H1 (cell line): ENCODE data around the gene PDIA2. TPM values are rescaled to one million over a fixed set of nuclear protein-coding genes. Genes with fewer than 3 reads are reported as not detected.

ENCODE experiments used
- CTCF ChIA-PET: fragments of 300-600 bp; sonication (Branson Sonifier 250); formaldehyde crosslinking; loops from one replicate; lab custom pipeline; 2021; ENCODE audit not compliant: partially characterized antibody; lab: Charles Lee
- POLR2A ChIA-PET: fragments of 300-600 bp; sonication (Branson Sonifier 250); formaldehyde crosslinking; loops from one replicate; lab custom pipeline; 2021; ENCODE audit warnings: inconsistent platforms; ENCODE audit not compliant: partially characterized antibody; lab: Charles Lee
- DNase-seq, 2 experiments: peaks; one replicate each; pipeline versions ENCODE4 v3.0.0 to v3.0.0-alpha.2; 2010 to 2022; ENCODE audit warnings: low spot score in 2 of 2, low read depth in 1 of 2, mixed read lengths in 1 of 2
- FAIRE-seq: peaks from 2 replicates; lab custom pipeline; 2011; peaks lifted over from hg19 to GRCh38; lab: Jason Lieb, UNC
- H2AFZ ChIP-seq: 2 replicates; pipeline ENCODE4 v1.8.1; 2012; ENCODE audit warnings: low read length, inconsistent platforms
- H2AK5ac ChIP-seq: 2 replicates; pipeline ENCODE4 v1.6.1; 2013; ENCODE audit warnings: low read depth, low read length
- H2BK120ac ChIP-seq: replicated peaks from 2 replicates; pipeline ENCODE3; 2013; ENCODE audit warnings: low read depth, low read length, inconsistent platforms
- H2BK12ac ChIP-seq: 2 replicates; pipeline ENCODE4 v1.6.1; 2013; ENCODE audit warnings: low read depth, low read length
- H2BK15ac ChIP-seq: 2 replicates; pipeline ENCODE4 v1.6.1; 2013; ENCODE audit warnings: low read length
- H2BK20ac ChIP-seq: 2 replicates; pipeline ENCODE4 v1.6.1; 2013; ENCODE audit warnings: low read length
- H2BK5ac ChIP-seq: 2 replicates; pipeline ENCODE4 v1.6.1; 2013; ENCODE audit warnings: low read depth, low read length
- H3K14ac ChIP-seq: 2 replicates; pipeline ENCODE4 v1.6.1; 2013; ENCODE audit warnings: inconsistent platforms; ENCODE audit not compliant: insufficient read length
- H3K18ac ChIP-seq: 2 replicates; pipeline ENCODE4 v1.6.1; 2013; ENCODE audit warnings: low read length; ENCODE audit errors: extremely low read depth
- H3K23ac ChIP-seq: 2 replicates; pipeline ENCODE4 v1.6.1; 2013; ENCODE audit warnings: inconsistent platforms; ENCODE audit not compliant: insufficient read length
- H3K23me2 ChIP-seq: 2 replicates; pipeline ENCODE4 v1.6.1; 2013; ENCODE audit warnings: low read depth, low read length
- H3K27ac ChIP-seq: 2 replicates; pipeline ENCODE4 v1.6.1; 2011; ENCODE audit warnings: low read depth, low read length, inconsistent platforms
- H3K27me3 ChIP-seq, 4 experiments: replicated peaks in 1 of 4; 1 replicate in 1 of 4; 2 replicates in 3 of 4; pipeline versions ENCODE4 v1.6.1 to v1.8.1; 2011 to 2013; ENCODE audit warnings: low read length in 3 of 4, mild to moderate bottlenecking in 3 of 4, inconsistent platforms in 2 of 4, mixed read lengths in 2 of 4, moderate library complexity in 1 of 4; ENCODE audit not compliant: control insufficient read depth in 3 of 4, insufficient read depth in 3 of 4; ENCODE audit errors: extremely low read depth in 1 of 4
- H3K36me3 ChIP-seq, 4 experiments: 2 replicates each; pipeline versions ENCODE4 v1.6.1 to v1.8.1; 2011 to 2013; ENCODE audit warnings: mild to moderate bottlenecking in 4 of 4, low read length in 3 of 4, moderate library complexity in 2 of 4, control low read depth in 1 of 4, inconsistent platforms in 1 of 4; ENCODE audit not compliant: insufficient read depth in 4 of 4, control insufficient read depth in 2 of 4
- H3K4ac ChIP-seq: replicated peaks from 2 replicates; pipeline ENCODE3; 2013; ENCODE audit warnings: low read length, low read depth, mixed read lengths, inconsistent platforms; ENCODE audit not compliant: insufficient read length
- H3K4me1 ChIP-seq, 4 experiments: replicated peaks in 1 of 4; 1 replicate in 1 of 4; 2 replicates in 3 of 4; pipeline versions ENCODE4 v1.6.1 to v1.8.1; 2011 to 2013; ENCODE audit warnings: low read length in 3 of 4, inconsistent platforms in 2 of 4, mixed read lengths in 1 of 4; ENCODE audit not compliant: insufficient read depth in 4 of 4, control insufficient read depth in 3 of 4
- H3K4me2 ChIP-seq, 2 experiments: 2 replicates each; pipeline versions ENCODE4 v1.6.1 to v1.8.1; 2011 to 2013; ENCODE audit warnings: low read depth in 2 of 2, low read length in 2 of 2, control low read depth in 1 of 2, inconsistent platforms in 1 of 2, mild to moderate bottlenecking in 1 of 2; ENCODE audit not compliant: insufficient read depth in 1 of 2
- H3K4me3 ChIP-seq, 4 experiments: fragments of 200-600, 300-600 bp in 1 of 4; sonication (generic), shearing (Covaris generic), sonication (Bioruptor Twin) in 1 of 4; 2 replicates each; pipeline versions ENCODE4 v1.5.1 to v1.8.1; 2011 to 2016; ENCODE audit warnings: low read length in 4 of 4, low read depth in 3 of 4, control low read depth in 2 of 4, inconsistent platforms in 2 of 4, mild to moderate bottlenecking in 2 of 4, mixed read lengths in 1 of 4, moderate library complexity in 1 of 4; ENCODE audit not compliant: insufficient read depth in 2 of 4; ENCODE audit errors: extremely low read depth in 1 of 4
- H3K56ac ChIP-seq: replicated peaks from 2 replicates; pipeline ENCODE3; 2013; ENCODE audit warnings: low read depth, mild to moderate bottlenecking, mixed read lengths, low read length, inconsistent platforms; ENCODE audit not compliant: insufficient read length
- H3K79me1 ChIP-seq: 2 replicates; pipeline ENCODE4 v1.6.1; 2013; ENCODE audit warnings: low read depth, low read length, control low read depth
- H3K79me2 ChIP-seq, 2 experiments: 2 replicates each; pipeline versions ENCODE4 v1.6.1 to v1.8.1; 2012 to 2013; ENCODE audit warnings: low read length in 2 of 2, mild to moderate bottlenecking in 2 of 2, inconsistent platforms in 1 of 2; ENCODE audit not compliant: insufficient read depth in 2 of 2, control insufficient read depth in 1 of 2
- H3K9ac ChIP-seq, 4 experiments: replicated peaks in 1 of 4; 1 replicate in 1 of 4; 2 replicates in 3 of 4; pipeline versions ENCODE4 v1.6.1 to v1.8.1; 2011 to 2013; ENCODE audit warnings: low read depth in 3 of 4, low read length in 3 of 4, control low read depth in 2 of 4, mild to moderate bottlenecking in 2 of 4, moderate library complexity in 2 of 4, inconsistent platforms in 1 of 4; ENCODE audit errors: extremely low read depth in 1 of 4
- H3K9me3 ChIP-seq, 2 experiments: 2 replicates each; pipeline versions ENCODE4 v1.6.1 to v1.8.1; 2012 to 2013; ENCODE audit warnings: mild to moderate bottlenecking in 2 of 2, moderate library complexity in 2 of 2, control low read depth in 1 of 2, inconsistent platforms in 1 of 2, low read depth in 1 of 2, low read length in 1 of 2, mixed read lengths in 1 of 2; ENCODE audit not compliant: insufficient read depth in 2 of 2
- H4K20me1 ChIP-seq, 2 experiments: replicated peaks in 1 of 2; 2 replicates each; pipeline versions ENCODE3 to v1.8.1; 2011 to 2013; ENCODE audit warnings: inconsistent platforms in 2 of 2, low read length in 2 of 2, mild to moderate bottlenecking in 1 of 2; ENCODE audit not compliant: insufficient read depth in 2 of 2, control insufficient read depth in 1 of 2
- H4K5ac ChIP-seq: 2 replicates; pipeline ENCODE4 v1.6.1; 2013; ENCODE audit warnings: low read length, low read depth, mixed read lengths, inconsistent platforms; ENCODE audit not compliant: insufficient read length
- H4K8ac ChIP-seq: 2 replicates; pipeline ENCODE4 v1.8.0; 2013; ENCODE audit warnings: mild to moderate bottlenecking, moderate library complexity, low read length, inconsistent platforms; ENCODE audit not compliant: insufficient read depth; ENCODE audit errors: extremely low read depth
- H4K91ac ChIP-seq: replicated peaks from 2 replicates; pipeline ENCODE3; 2013; ENCODE audit warnings: low read length, mixed read lengths, inconsistent platforms; ENCODE audit not compliant: insufficient read length
- POLR2A ChIP-seq, 2 experiments: IDR thresholded peaks; 1 replicate in 1 of 2; 2 replicates in 1 of 2; pipeline ENCODE4 v1.6.1; 2011; ENCODE audit warnings: low read depth in 2 of 2, low read length in 2 of 2, mild to moderate bottlenecking in 2 of 2; ENCODE audit errors: control extremely low read depth in 1 of 2
- WGBS, 2 experiments: shearing (Covaris generic) in 1 of 2; methylation state at CpG; one replicate each; pipeline versions ENCODE4 v1.1.6 to v1.1.7; 2013 to 2015; ENCODE audit warnings: low lambda C conversion rate in 2 of 2, mixed read lengths in 2 of 2, inconsistent platforms in 1 of 2, low coverage in 1 of 2, missing lambda C conversion rate in 1 of 2; ENCODE audit not compliant: insufficient replicate concordance in 2 of 2, insufficient coverage in 1 of 2, insufficient read length in 1 of 2; ENCODE audit errors: extremely low coverage in 1 of 2, missing lambda C conversion rate in 1 of 2; 5-methylcytosine and 5-hydroxymethylcytosine counted together
- polyA plus RNA-seq, 7 experiments: library from polyadenylated mRNA; depleted of rRNA in 3 of 7; stranded (reverse) in 5 of 7; unstranded in 2 of 7; fragments of >200 nt in 5 of 7; fragments of 200-250 nt in 2 of 7; gene quantifications; 1 replicate in 5 of 7; 2 replicates in 1 of 7; 4 replicates in 1 of 7; pipeline versions ENCODE4 v1.2.1 to v1.2.3, GENCODE V29; 2011 to 2013; ENCODE audit warnings: missing spikeins in 2 of 7, mixed read lengths in 2 of 7
- total RNA-seq: library from RNA; stranded (reverse); fragmentation: NEBNext Ultra II Directional; extraction: Animal tissue kit (Norgen Biotek cat#: 25700); gene quantifications from 2 replicates; pipeline ENCODE4 v1.2.1, GENCODE V29; 2021

The PDIA2 gene
- total and polyA plus RNA-seq, 2 of the 8 experiments (the other 6 are each of a cell fraction or from before 2014, with no cell fraction given) = 0.34 to 0.50 TPM

DNA sequence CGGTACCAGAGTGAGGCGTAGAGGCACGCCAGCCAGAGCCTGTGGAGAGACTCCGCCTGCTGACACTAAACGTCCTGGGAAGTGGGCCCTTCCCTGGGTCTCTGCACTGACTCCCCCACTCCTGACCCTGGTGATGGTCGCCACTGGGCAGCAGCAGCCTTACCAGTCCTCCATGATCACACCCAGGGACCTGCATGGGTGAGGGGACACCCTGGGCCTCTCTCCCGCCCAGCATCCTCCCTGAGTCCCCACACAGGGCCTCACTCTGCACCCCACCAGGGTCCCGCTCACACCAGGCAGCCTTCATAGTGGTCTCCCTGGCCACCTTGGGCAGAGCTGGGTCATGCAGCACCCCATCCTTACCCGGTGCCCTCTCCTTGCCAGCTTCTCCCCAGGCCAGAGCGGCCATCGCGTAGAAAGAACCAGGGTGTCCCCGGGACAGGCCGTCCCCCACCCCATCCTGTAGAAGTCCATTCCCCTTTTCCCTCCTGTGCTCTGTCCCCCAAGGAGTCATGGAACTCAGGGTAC is 17.9 kb upstream of the PDIA2 start:
- Histone ChIP-seq H3K4ac (no peak overlapping the region), H3K56ac (no peak overlapping the region), H3K18ac (no peak overlapping the region), H3K27ac (no peak overlapping the region; the same call in 1 of the 2 replicates), H3K79me1 (no peaks in the 10 kb centered on the region), H4K8ac (no peak overlapping the region), H4K91ac (no peak overlapping the region), H3K27me3 (no peaks in the 10 kb centered on the region), H2BK5ac (peak overlapping the region; percentile 35; the same call in 1 of the 2 replicates), H2BK12ac (no peak overlapping the region), H3K9me3 (no peaks in the 10 kb centered on the region), H3K23ac (no peak overlapping the region), H3K79me2 (no peaks in the 10 kb centered on the region), H2BK20ac (no peak overlapping the region), H3K23me2 (peaks cover 4% of the 10 kb centered on the region; the same call in 1 of the 2 replicates), H4K5ac (no peak overlapping the region), H3K4me1 (no peaks in the 10 kb centered on the region; a peak in 1 of 7 replicates), H3K14ac (no peak overlapping the region), H4K20me1 (peaks cover 0 to 17% of the 10 kb centered on the region in 2 experiments), H2AFZ (no peak overlapping the region), H3K36me3 (peaks cover 5 to 11% (median 7%) of the 10 kb centered on the region in 4 experiments; a peak in 6 of 8 replicates), H2AK5ac (no peak overlapping the region), H3K4me3 (no peak overlapping the region), H2BK120ac (no peak overlapping the region), H3K9ac (no peak overlapping the region), H2BK15ac (no peak overlapping the region)
- CTCF ChIA-PET = interaction anchor here (0.9 to 1.4 kb wide), 3 partner anchors 39 to 97 kb away, joined by 3 to 4 read pairs (median 3); no protein-coding TSS in a partner anchor
- FAIRE-seq (no peak), DNase-seq (no peak)
- 92% methylated on average over 14 of the region's 14 CpGs; no CpG with 5 or more reads in 1 of the 2 experiments for WGBS, 2 experiments
- POLR2A ChIA-PET = no interaction called here
- no peak for TF ChIP-seq POLR2A (IDR thresholded peaks at IDR 0.05; ENCODE audit: control extremely low read depth in 1 of 2, low read depth in 2 of 2, low read length in 2 of 2)
- TF ChIP-seq, all 59 proteins: peak for 0
- no peak overlapping the region for H3K4me2 ChIP-seq
